Prostate gland (tissue), 2 donors: ENCODE measurements around the gene MFAP3.

Experiments
- CTCF ChIP-seq, 4 experiments: fragments of 200-600 bp in 2 of 4; fragments of 450-650 bp in 2 of 4; sonication (generic) in 2 of 4; IDR thresholded peaks; 1 replicate in 3 of 4; 2 replicates in 1 of 4; pipeline ENCODE4 v1.5.1; 2016 to 2019; ENCODE audit warnings: antibody characterized with exemption in 4 of 4, mild to moderate bottlenecking in 2 of 4, moderate library complexity in 2 of 4
- POLR2A ChIP-seq: fragments of 450-650 bp; IDR thresholded peaks from one replicate; pipeline ENCODE4 v1.6.1; 2016; ENCODE audit warnings: antibody characterized with exemption, mild to moderate bottlenecking
- POLR2AphosphoS5 ChIP-seq: sonication (generic); formaldehyde crosslinking; IDR thresholded peaks from one replicate; pipeline ENCODE4 v1.6.1; 2017; ENCODE audit warnings: antibody characterized with exemption

GRCh38 chr5:154095904-154096303 is 57.1 kb downstream of the MFAP3 start:
- TF ChIP-seq CTCF (IDR thresholded peaks at IDR 0.05) (no peak), POLR2A (no peak), POLR2AphosphoS5 (no peak)
